Cardiac fibroblast (primary cell): ENCODE data around the gene NSRP1.
"Not testable (repeated sequence)": the region's sequence is repeated elsewhere in the genome, so short reads cannot be mapped to it uniquely, and the experiment has no call there.

Source experiments
- DNase-seq, 2 donors: peaks; one replicate each; pipeline versions ENCODE4 v3.0.0 to v3.0.0-alpha.2; 2010; ENCODE audit warnings: low read depth in 2 of 2
- H3K4me3 ChIP-seq, 2 donors: replicated peaks in 1 of 2; 1 replicate in 1 of 2; 2 replicates in 1 of 2; pipeline ENCODE4 v1.5.1; 2011; ENCODE audit warnings: low read depth in 2 of 2, low read length in 2 of 2, mild to moderate bottlenecking in 2 of 2, moderate library complexity in 1 of 2
- TF ChIP-seq, protein P1 (sequence below): IDR thresholded peaks from one replicate; pipeline ENCODE4 v1.5.1; 2011; ENCODE audit warnings: low read depth, mild to moderate bottlenecking, low read length, inconsistent platforms

NSRP1 gene

DNA sequence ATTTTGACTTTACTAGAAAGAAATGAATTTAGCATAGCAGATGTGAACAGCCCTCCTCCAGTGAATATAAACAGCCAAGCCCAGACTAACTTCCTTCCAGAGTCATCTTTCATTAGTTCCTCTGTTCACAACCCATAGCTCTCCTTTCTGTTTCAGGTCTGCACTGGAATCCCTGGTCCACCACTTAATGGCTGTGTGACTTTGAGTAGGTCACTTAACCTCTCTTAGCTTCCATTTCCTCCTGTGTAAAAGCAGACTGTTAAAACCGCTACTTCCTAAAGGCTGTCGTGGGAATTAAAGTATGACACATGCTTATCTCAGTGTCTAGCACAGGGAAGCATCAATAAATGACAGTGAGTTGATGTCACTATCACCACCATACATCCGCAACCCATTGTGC lies 111.4 kb downstream of the NSRP1 start:
- no peak overlapping the region for H3K4me3 ChIP-seq
- no peak for DNase-seq
- TF ChIP-seq, protein P1, sequence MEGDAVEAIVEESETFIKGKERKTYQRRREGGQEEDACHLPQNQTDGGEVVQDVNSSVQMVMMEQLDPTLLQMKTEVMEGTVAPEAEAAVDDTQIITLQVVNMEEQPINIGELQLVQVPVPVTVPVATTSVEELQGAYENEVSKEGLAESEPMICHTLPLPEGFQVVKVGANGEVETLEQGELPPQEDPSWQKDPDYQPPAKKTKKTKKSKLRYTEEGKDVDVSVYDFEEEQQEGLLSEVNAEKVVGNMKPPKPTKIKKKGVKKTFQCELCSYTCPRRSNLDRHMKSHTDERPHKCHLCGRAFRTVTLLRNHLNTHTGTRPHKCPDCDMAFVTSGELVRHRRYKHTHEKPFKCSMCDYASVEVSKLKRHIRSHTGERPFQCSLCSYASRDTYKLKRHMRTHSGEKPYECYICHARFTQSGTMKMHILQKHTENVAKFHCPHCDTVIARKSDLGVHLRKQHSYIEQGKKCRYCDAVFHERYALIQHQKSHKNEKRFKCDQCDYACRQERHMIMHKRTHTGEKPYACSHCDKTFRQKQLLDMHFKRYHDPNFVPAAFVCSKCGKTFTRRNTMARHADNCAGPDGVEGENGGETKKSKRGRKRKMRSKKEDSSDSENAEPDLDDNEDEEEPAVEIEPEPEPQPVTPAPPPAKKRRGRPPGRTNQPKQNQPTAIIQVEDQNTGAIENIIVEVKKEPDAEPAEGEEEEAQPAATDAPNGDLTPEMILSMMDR, result no peak

DNA sequence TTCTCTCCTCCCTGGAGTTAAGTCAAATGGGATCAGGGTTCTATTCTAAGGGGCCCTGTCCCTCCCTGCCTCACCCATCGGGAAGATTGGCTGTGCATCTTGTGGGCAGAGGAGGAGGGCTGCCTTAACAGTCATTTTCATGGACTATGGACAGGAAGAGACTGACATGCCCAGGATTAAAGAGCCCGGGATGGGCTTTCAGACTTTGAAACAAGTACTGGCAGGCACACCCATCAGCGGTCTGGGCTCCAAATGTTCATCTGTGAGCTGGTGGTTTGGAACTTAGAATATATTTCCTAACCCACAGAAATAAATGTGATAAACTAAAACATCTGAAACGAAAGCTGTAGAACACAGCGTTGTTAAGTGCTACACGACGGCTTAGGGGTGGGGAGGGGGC lies 112.4 kb downstream of the NSRP1 start:
- DNase-seq, result no peak
- TF ChIP-seq, protein P1, result no peak
- no peak overlapping the region for H3K4me3 ChIP-seq

DNA sequence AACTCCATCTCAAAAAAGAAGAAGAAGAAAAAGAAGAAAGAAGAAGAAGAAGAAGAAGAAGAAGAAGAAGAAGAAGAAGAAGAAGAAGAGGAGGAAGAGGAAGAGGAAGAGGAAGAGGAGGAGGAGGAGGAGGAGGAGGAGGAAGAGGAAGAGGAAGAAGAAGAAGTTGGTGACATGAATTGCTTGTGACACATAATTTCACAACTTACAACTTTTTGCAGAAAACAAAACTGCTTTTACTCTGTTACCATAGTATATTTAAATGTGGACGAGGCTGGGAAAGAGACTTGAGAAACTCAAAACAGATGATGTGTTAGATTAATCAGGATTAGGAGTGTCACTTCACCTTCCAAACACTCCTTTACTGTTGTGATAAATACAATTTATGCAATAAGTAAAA lies 113.4 kb downstream of the NSRP1 start:
- not testable (repeated sequence) for DNase-seq, H3K4me3 ChIP-seq

DNA sequence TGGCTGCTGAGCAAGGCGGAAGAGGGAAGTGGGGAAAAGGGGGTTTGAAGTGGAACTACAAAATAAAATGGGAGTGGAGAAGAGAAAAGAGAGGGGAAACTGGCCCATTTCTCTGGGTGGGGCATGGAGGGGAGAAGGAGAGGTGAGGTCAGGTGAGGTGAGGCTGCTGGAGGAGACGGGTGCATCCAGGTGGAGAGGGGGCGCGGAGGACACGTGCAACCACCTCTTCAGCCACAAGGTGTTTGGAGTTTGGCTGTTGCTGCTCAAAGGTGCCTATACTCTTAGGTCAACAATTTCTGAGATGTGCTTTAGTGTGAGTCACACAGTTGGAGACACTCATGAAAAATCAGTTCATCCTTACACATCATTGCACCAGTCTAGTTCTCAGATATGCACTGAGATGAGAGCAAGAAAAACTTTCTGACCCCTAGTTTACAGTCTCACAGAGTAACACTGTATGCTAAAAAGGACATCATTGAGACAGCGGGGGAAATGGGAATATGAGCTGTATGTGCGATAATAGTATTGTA lies 114.0 kb downstream of the NSRP1 start:
- TF ChIP-seq, protein P1, result no peak
- H3K4me3 ChIP-seq, result no peak overlapping the region
- DNase-seq, result peak in 1 of 2 donors; percentile 22

DNA sequence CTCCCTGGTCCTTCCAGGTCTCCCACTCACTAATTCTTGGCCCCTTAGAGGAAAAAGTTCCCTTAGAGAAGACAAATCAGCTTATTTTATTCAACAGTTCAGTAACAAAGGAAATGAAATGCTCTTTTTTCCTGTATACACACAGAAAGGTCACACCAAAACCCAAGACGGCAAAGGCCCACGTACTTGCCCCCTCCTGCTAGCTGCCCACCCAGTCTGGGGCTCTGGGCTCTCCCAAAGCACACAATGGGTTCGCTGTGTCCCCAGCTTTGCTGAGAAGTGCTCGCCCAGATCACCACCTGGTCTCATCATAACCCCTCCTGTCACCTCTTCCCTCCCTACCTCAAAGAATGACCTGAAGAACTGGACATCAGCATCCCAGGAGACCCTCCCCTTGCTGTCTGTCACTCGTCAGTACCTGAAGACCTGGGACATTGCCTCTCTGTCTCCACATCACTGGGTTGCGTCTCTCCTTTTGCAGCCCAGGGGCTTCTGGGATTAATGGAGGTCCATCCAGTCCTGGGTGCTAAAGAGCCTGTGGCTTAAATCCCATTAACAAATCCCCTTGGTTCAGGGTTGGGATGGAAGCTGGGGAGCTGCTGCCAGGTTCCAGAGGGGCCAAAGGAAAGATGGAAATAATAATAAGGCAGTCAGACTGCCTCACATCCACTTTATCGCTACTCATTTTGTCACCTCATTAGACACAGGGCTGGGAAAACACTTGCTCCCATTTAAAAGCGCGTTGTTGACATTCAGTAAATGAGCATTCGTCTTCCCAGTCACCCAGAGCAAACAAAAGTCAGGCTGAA lies 115.6 kb downstream of the NSRP1 start:
- DNase-seq, result no peak

DNA sequence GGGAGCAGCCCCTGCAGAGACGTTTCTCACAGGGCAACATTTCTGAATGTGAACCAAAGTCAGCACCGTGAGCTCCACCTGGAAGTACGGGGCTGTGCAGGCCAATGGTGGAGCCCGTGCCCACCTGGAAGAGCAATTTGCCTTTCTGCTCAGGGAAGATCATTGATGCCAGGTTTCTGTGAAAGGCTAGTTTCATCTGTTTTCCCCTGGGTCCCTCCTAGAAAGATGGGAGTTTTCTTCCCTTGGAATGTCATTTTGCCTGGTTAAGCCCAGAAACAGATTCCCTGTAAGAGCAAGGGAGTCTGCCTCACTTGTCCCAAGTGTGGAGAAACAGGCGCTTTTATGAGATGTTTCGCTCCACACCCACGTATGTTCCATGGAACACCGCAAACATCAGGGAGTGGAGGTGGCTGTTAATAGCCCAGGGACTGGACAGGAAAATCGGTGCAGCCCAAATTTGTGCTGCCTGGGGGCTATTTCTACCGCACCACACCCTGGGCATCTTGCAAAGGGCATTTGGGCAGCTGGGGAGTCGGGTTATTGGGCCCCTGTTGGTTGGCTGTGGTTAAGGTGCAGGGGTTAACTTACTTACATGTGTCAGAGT lies 116.3 kb downstream of the NSRP1 start:
- H3K4me3 ChIP-seq, result no peak overlapping the region
- TF ChIP-seq, protein P1, result no peak
- DNase-seq, result no peak

More for the DNA sequence above, 115.6 kb downstream of the NSRP1 start:
- no peak overlapping the region for H3K4me3 ChIP-seq
- TF ChIP-seq, protein P1, result no peak

DNA sequence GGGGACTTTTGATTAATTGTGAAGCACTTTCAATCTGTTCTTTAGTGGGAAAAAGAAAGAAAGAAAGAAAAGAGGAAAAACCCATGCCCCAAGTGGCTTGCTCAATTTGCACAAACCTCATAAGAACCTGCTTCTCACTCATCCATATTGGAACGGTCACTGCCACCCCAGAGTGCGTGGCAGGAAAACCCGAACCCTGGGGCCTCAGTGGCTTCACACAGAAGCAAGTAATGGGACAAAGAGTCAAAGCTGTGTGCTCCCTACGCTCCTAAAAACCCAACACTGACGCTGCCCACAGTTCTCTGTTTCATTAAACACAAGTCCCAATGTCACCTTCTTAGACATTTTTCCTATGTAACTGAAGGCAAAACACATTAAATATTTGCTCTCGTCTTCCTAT lies 117.7 kb downstream of the NSRP1 start:
- H3K4me3 ChIP-seq, result no peak overlapping the region
- TF ChIP-seq, protein P1, result no peak
- no peak for DNase-seq
